MM.1S (cell line): ENCODE measurements around the gene CXCR3.
A peak's percentile ranks its signal among the peaks of the same experiment; 100 is the strongest.

ENCODE experiments used
- DNase-seq: peaks from one replicate; pipeline ENCODE4 v3.0.0-alpha.2; 2015
- H2AFZ ChIP-seq: fragments of 300-600 bp; sonication (generic); 2 replicates; pipeline ENCODE4 v1.6.0; 2016; ENCODE audit warnings: antibody characterized with exemption, low read length
- H3F3A ChIP-seq: fragments of 300-600 bp; sonication (generic); 2 replicates; pipeline ENCODE4 v1.6.1; 2016; ENCODE audit warnings: mild to moderate bottlenecking, antibody characterized with exemption, low read length, moderate library complexity, mixed read lengths; ENCODE audit not compliant: insufficient read depth
- H3K27ac ChIP-seq: fragments of 300-600 bp; sonication (generic); 2 replicates; pipeline ENCODE4 v1.5.1; 2016; ENCODE audit warnings: mild to moderate bottlenecking, low read length
- H3K27me3 ChIP-seq: fragments of 300-600 bp; sonication (generic); replicated peaks from 2 replicates; pipeline ENCODE4 v1.6.0; 2016; ENCODE audit warnings: low read length; ENCODE audit not compliant: insufficient read depth
- H3K36me3 ChIP-seq: fragments of 300-600 bp; sonication (generic); replicated peaks from 2 replicates; pipeline ENCODE4 v1.6.1; 2016; ENCODE audit warnings: mild to moderate bottlenecking, low read length, mixed read lengths; ENCODE audit not compliant: insufficient read depth
- H3K4me1 ChIP-seq: fragments of 300-600 bp; sonication (generic); 2 replicates; pipeline ENCODE4 v1.6.1; 2016; ENCODE audit warnings: low read length, mixed read lengths
- H3K4me2 ChIP-seq: fragments of 300-600 bp; sonication (generic); 2 replicates; pipeline ENCODE4 v1.6.0; 2016; ENCODE audit warnings: low read depth, low read length
- H3K4me3 ChIP-seq: fragments of 300-600 bp; sonication (generic); 2 replicates; pipeline ENCODE4 v1.5.1; 2016; ENCODE audit warnings: low read length, mixed read lengths
- H3K79me2 ChIP-seq: fragments of 300-600 bp; sonication (generic); 2 replicates; pipeline ENCODE4 v1.6.1; 2016; ENCODE audit warnings: mixed run types, low read length, mixed read lengths
- H3K9ac ChIP-seq: fragments of 300-600 bp; sonication (generic); 2 replicates; pipeline ENCODE4 v1.6.1; 2016; ENCODE audit warnings: low read length, mixed read lengths
- H3K9me2 ChIP-seq: fragments of 300-600 bp; sonication (generic); replicated peaks from 2 replicates; pipeline ENCODE4 v1.6.1; 2016; ENCODE audit warnings: mild to moderate bottlenecking, low read length, mixed read lengths; ENCODE audit not compliant: insufficient read depth
- H3K9me3 ChIP-seq: fragments of 300-600 bp; sonication (generic); replicated peaks from 2 replicates; pipeline ENCODE4 v1.6.1; 2016; ENCODE audit warnings: mild to moderate bottlenecking, low read length, mixed read lengths; ENCODE audit not compliant: insufficient read depth
- H4K20me1 ChIP-seq: fragments of 300-600 bp; sonication (generic); 2 replicates; pipeline ENCODE4 v1.6.1; 2016; ENCODE audit warnings: mild to moderate bottlenecking, low read length, moderate library complexity, mixed read lengths; ENCODE audit not compliant: insufficient read depth
- CTCF ChIP-seq: fragments of 300-600 bp; sonication (generic); IDR thresholded peaks from 2 replicates; pipeline ENCODE4 v1.5.1; 2016; ENCODE audit warnings: antibody characterized with exemption, low read length, mixed read lengths
- EZH2 ChIP-seq: fragments of 300-600 bp; sonication (generic); optimal IDR thresholded peaks from 2 replicates; pipeline ENCODE3; 2017; ENCODE audit warnings: low read depth, mild to moderate bottlenecking, antibody characterized with exemption, low read length, mixed read lengths
- EZH2phosphoT487 ChIP-seq: fragments of 300-600 bp; sonication (generic); IDR thresholded peaks from 2 replicates; pipeline ENCODE4 v1.6.1; 2018; ENCODE audit warnings: antibody characterized with exemption, low read length

The CXCR3 gene

GRCh38 chrX:71609095-71609750 lies 9.1 kb downstream of the CXCR3 start:
- DNase-seq: peak; percentile 52
- Histone ChIP-seq H4K20me1 (no peaks in the 10 kb centered on the region), H3K27ac (no peak overlapping the region), H3K9me3 (no peaks in the 10 kb centered on the region), H3K79me2 (no peaks in the 10 kb centered on the region), H3K27me3 (no peaks in the 10 kb centered on the region), H3K4me2 (no peak overlapping the region), H2AFZ (no peak overlapping the region), H3K9me2 (no peaks in the 10 kb centered on the region), H3K9ac (no peak overlapping the region), H3F3A (no peaks in the 10 kb centered on the region), H3K4me3 (no peak overlapping the region), H3K36me3 (peaks cover 7% of the 10 kb centered on the region), H3K4me1 (no peaks in the 10 kb centered on the region; the same call in 1 of the 2 replicates)
- TF ChIP-seq CTCF (peak; percentile 34), EZH2 (no peak)

GRCh38 chrX:71607488-71607887 lies 10.8 kb downstream of the CXCR3 start:
- Histone ChIP-seq H3K4me1 (no peaks in the 10 kb centered on the region; the same call in 1 of the 2 replicates), H3K36me3 (peaks cover 7% of the 10 kb centered on the region), H3K27ac (no peak overlapping the region), H3K4me2 (no peak overlapping the region), H2AFZ (no peak overlapping the region), H4K20me1 (no peaks in the 10 kb centered on the region), H3F3A (no peaks in the 10 kb centered on the region), H3K9me3 (no peaks in the 10 kb centered on the region), H3K4me3 (no peak overlapping the region), H3K27me3 (no peaks in the 10 kb centered on the region), H3K9ac (no peak overlapping the region), H3K9me2 (no peaks in the 10 kb centered on the region), H3K79me2 (no peaks in the 10 kb centered on the region)
- no peak for DNase-seq
- TF ChIP-seq EZH2: no peak
- no peak for TF ChIP-seq EZH2phosphoT487
- TF ChIP-seq CTCF: no peak

GRCh38 chrX:71606536-71607216 lies 11.6 kb downstream of the CXCR3 start:
- DNase-seq: no peak
- no peak overlapping the region for H3K4me2 ChIP-seq
- H3K27ac ChIP-seq: no peak overlapping the region
- no peak overlapping the region for H3K9ac ChIP-seq
- H4K20me1 ChIP-seq: no peaks in the 10 kb centered on the region
- peaks cover 7% of the 10 kb centered on the region for H3K36me3 ChIP-seq
- H3K4me3 ChIP-seq: no peak overlapping the region
- H3K9me3 ChIP-seq: no peaks in the 10 kb centered on the region
- no peaks in the 10 kb centered on the region for H3F3A ChIP-seq
- H2AFZ ChIP-seq: no peak overlapping the region
- TF ChIP-seq EZH2 (no peak), CTCF (no peak), EZH2phosphoT487 (no peak)
- no peaks in the 10 kb centered on the region; the same call in 1 of the 2 replicates for H3K4me1 ChIP-seq
- H3K79me2 ChIP-seq: no peaks in the 10 kb centered on the region
- no peaks in the 10 kb centered on the region for H3K9me2 ChIP-seq
- no peaks in the 10 kb centered on the region for H3K27me3 ChIP-seq
